B cell (primary cell): ENCODE measurements around the gene HDAC11. TPM values are rescaled to one million over a fixed set of nuclear protein-coding genes. Genes with fewer than 3 reads are reported as not detected.

Source experiments
- ATAC-seq: fragments of 200-7000 bp; cut with Tn5 transposase; one replicate; pipeline ENCODE4 v1.10.0; 2021; ENCODE audit warnings: low read depth, mild to moderate bottlenecking, moderate number of reproducible peaks, moderate library complexity
- CTCF ChIA-PET: fragments of 350-600 bp; sonication (Branson Sonifier 250); formaldehyde crosslinking; loops from one replicate; lab custom pipeline; 2021; ENCODE audit warnings: antibody characterized with exemption, inconsistent platforms; lab: Charles Lee
- POLR2A ChIA-PET: fragments of 350-600 bp; sonication (Branson Sonifier 250); formaldehyde crosslinking; loops from one replicate; lab custom pipeline; 2021; ENCODE audit warnings: antibody characterized with exemption; lab: Charles Lee
- DNase-seq: peaks from one replicate; pipeline ENCODE4 v3.0.0; 2013
- H2AFZ ChIP-seq: 2 replicates; pipeline ENCODE4 v1.6.1; 2012; ENCODE audit warnings: mild to moderate bottlenecking, low read depth, low read length; ENCODE audit not compliant: insufficient read depth, poor library complexity, severe bottlenecking
- H3K27ac ChIP-seq, 2 donors: 1 replicate in 1 of 2; 2 replicates in 1 of 2; pipeline ENCODE4 v1.5.1; 2012 to 2013; ENCODE audit warnings: low read length in 2 of 2, mild to moderate bottlenecking in 2 of 2, moderate library complexity in 1 of 2
- H3K27me3 ChIP-seq, 4 experiments: fragments of 200-600 bp in 1 of 4; sonication (generic) in 1 of 4; replicated peaks in 1 of 4; 1 replicate in 2 of 4; 2 replicates in 2 of 4; pipeline versions ENCODE4 v1.6.1 to v1.7.0; 2013 to 2016; ENCODE audit warnings: low read length in 3 of 4, mild to moderate bottlenecking in 2 of 4, mixed read lengths in 1 of 4, moderate library complexity in 1 of 4; ENCODE audit not compliant: insufficient read depth in 4 of 4, control insufficient read depth in 3 of 4; ENCODE audit errors: control extremely low read depth in 1 of 4
- H3K36me3 ChIP-seq, 2 experiments: replicated peaks in 1 of 2; 1 replicate in 1 of 2; 2 replicates in 1 of 2; pipeline versions ENCODE4 v1.6.1 to v1.7.1; 2013; ENCODE audit warnings: low read length in 1 of 2; ENCODE audit not compliant: insufficient read depth in 2 of 2, control insufficient read depth in 1 of 2; ENCODE audit errors: control extremely low read depth in 1 of 2, extremely low read depth in 1 of 2
- H3K4me1 ChIP-seq, 2 donors: fragments of 200-600 bp in 1 of 2; sonication (generic) in 1 of 2; 1 replicate in 1 of 2; 2 replicates in 1 of 2; pipeline versions ENCODE4 v1.5.1 to v1.6.1; 2013 to 2017; ENCODE audit warnings: low read length in 2 of 2; ENCODE audit not compliant: control insufficient read depth in 2 of 2, insufficient read depth in 2 of 2
- H3K4me2 ChIP-seq: replicated peaks from 2 replicates; pipeline ENCODE3; 2012; ENCODE audit warnings: mild to moderate bottlenecking, low read depth, low read length; ENCODE audit not compliant: poor library complexity, severe bottlenecking
- H3K4me3 ChIP-seq, 5 experiments: fragments of 200-600 bp in 1 of 5; sonication (generic) in 1 of 5; 1 replicate in 3 of 5; 2 replicates in 2 of 5; pipeline versions ENCODE4 v1.5.1 to v1.7.0; 2011 to 2016; ENCODE audit warnings: low read length in 4 of 5, mild to moderate bottlenecking in 4 of 5, low read depth in 2 of 5, control low read depth in 1 of 5, moderate library complexity in 1 of 5; ENCODE audit not compliant: insufficient read depth in 1 of 5; ENCODE audit errors: control extremely low read depth in 1 of 5, extremely low read depth in 1 of 5
- H3K79me2 ChIP-seq: fragments of 200-600 bp; sonication (generic); one replicate; pipeline ENCODE4 v1.6.0; 2016; ENCODE audit warnings: low read length; ENCODE audit not compliant: control insufficient read depth, insufficient read depth
- H3K9ac ChIP-seq: fragments of 200-600 bp; sonication (generic); 2 replicates; pipeline ENCODE4 v1.6.1; 2017; ENCODE audit warnings: mild to moderate bottlenecking, low read length, moderate library complexity
- H3K9me3 ChIP-seq, 3 donors: one replicate each; pipeline versions ENCODE4 v1.6.1 to v1.7.1; 2013; ENCODE audit warnings: low read length in 2 of 3; ENCODE audit not compliant: control insufficient read depth in 2 of 3, insufficient read depth in 1 of 3; ENCODE audit errors: control extremely low read depth in 1 of 3
- H4K20me1 ChIP-seq: 2 replicates; pipeline ENCODE4 v1.6.0; 2012; ENCODE audit warnings: mild to moderate bottlenecking, low read length; ENCODE audit not compliant: insufficient read depth, control insufficient read depth, poor library complexity, severe bottlenecking
- H3K27ac Mint-ChIP-seq: one replicate; pipeline ENCODE4 v1.8.0; 2021; ENCODE audit warnings: mixed read lengths
- H3K27me3 Mint-ChIP-seq: one replicate; pipeline ENCODE4 v1.8.0; 2021; ENCODE audit warnings: mixed read lengths
- H3K4me1 Mint-ChIP-seq: one replicate; pipeline ENCODE4 v1.8.0; 2021; ENCODE audit warnings: mixed read lengths
- H3K4me3 Mint-ChIP-seq: one replicate; pipeline ENCODE4 v1.8.0; 2021; ENCODE audit warnings: mixed read lengths
- H3K9me3 Mint-ChIP-seq: one replicate; pipeline ENCODE4 v1.8.0; 2022; ENCODE audit warnings: mixed read lengths; ENCODE audit not compliant: insufficient read depth
- EZH2 ChIP-seq: IDR thresholded peaks from 2 replicates; pipeline ENCODE4 v1.6.1; 2012; ENCODE audit warnings: borderline replicate concordance, low read depth, mild to moderate bottlenecking, moderate library complexity, low read length; ENCODE audit not compliant: insufficient read depth, poor library complexity, severe bottlenecking
- WGBS: methylation state at CpG from one replicate; pipeline ENCODE4 v1.1.5; 2013; ENCODE audit warnings: missing lambda C conversion rate; ENCODE audit not compliant: insufficient coverage; 5-methylcytosine and 5-hydroxymethylcytosine counted together
- intact Hi-C: fragments of 100-400 bp; cut with micrococcal nuclease; formaldehyde crosslinking; loops from one replicate; pipeline ENCODE4 v1.10.0; 2022
- polyA plus RNA-seq: library from polyadenylated mRNA; depleted of rRNA; stranded (reverse); fragments of >200 nt; gene quantifications from 2 replicates; pipeline ENCODE4 v1.2.3, GENCODE V29; 2012
- total RNA-seq, 2 donors: library from RNA; stranded (reverse); fragments of 120-200 nt in 1 of 2; gene quantifications; 1 replicate in 1 of 2; 2 replicates in 1 of 2; pipeline versions ENCODE4 v1.2.3 to v1.2.4, GENCODE V29; 2013 to 2022
- TF ChIP-seq, protein P1 (sequence below): fragments of 200-600 bp; IDR thresholded peaks from one replicate; pipeline ENCODE4 v1.8.0; 2022; ENCODE audit warnings: antibody characterized with exemption, mild to moderate bottlenecking

HDAC11 gene
- total and polyA plus RNA-seq, 2 donors (not counting 1 experiment from before 2014, with no cell fraction given): 0.76 to 5.5 TPM

DNA sequence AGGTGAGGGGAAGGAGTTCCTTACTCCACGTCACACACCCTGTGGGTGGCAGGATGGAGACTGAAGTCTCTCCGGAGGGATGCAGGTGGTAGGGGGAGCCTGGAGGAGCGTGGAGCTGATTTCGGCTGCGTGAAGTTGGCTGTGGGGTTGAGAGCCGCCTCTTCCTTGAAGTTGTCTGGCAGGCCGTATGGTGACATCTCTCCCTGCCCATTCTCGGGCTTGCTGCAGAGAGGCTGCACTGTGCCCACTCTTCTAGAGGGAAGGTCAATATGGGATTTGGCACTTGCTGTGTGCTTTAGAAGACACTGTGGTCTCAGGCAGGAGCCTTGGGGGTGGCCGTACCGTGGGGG is 55.4 kb downstream of the HDAC11 start:
- no peak overlapping the region for H3K27ac Mint-ChIP-seq
- ChIA-PET CTCF (no interaction called here), POLR2A (no interaction called here)
- intact Hi-C loops: no loop called here
- DNase-seq (no peak), ATAC-seq (no peak)
- WGBS: 88% methylated on average over 10 of the region's 10 CpGs
- peaks cover 29% of the 10 kb centered on the region for H3K27me3 Mint-ChIP-seq
- no peaks in the 10 kb centered on the region for H3K4me1 Mint-ChIP-seq
- no peak overlapping the region for H2AFZ ChIP-seq
- no peak overlapping the region for H3K4me3 ChIP-seq
- no peak overlapping the region for H3K9ac ChIP-seq
- H3K4me1 ChIP-seq: peaks cover 0 to 3% of the 10 kb centered on the region in 2 donors
- TF ChIP-seq, protein P1, sequence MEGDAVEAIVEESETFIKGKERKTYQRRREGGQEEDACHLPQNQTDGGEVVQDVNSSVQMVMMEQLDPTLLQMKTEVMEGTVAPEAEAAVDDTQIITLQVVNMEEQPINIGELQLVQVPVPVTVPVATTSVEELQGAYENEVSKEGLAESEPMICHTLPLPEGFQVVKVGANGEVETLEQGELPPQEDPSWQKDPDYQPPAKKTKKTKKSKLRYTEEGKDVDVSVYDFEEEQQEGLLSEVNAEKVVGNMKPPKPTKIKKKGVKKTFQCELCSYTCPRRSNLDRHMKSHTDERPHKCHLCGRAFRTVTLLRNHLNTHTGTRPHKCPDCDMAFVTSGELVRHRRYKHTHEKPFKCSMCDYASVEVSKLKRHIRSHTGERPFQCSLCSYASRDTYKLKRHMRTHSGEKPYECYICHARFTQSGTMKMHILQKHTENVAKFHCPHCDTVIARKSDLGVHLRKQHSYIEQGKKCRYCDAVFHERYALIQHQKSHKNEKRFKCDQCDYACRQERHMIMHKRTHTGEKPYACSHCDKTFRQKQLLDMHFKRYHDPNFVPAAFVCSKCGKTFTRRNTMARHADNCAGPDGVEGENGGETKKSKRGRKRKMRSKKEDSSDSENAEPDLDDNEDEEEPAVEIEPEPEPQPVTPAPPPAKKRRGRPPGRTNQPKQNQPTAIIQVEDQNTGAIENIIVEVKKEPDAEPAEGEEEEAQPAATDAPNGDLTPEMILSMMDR: no peak
- TF ChIP-seq EZH2: no peak
- no peaks in the 10 kb centered on the region for H3K79me2 ChIP-seq
- no peaks in the 10 kb centered on the region for H4K20me1 ChIP-seq
- H3K9me3 ChIP-seq: peaks cover 0 to 21% (median 2%) of the 10 kb centered on the region in 3 donors
- no peak overlapping the region for H3K4me3 Mint-ChIP-seq
- no peaks in the 10 kb centered on the region for H3K36me3 ChIP-seq
- H3K27ac ChIP-seq: no peak overlapping the region
- peaks cover 2% of the 10 kb centered on the region for H3K9me3 Mint-ChIP-seq
- H3K27me3 ChIP-seq: peaks cover 0 to 22% (median 0%) of the 10 kb centered on the region in 4 experiments
- H3K4me2 ChIP-seq: no peak overlapping the region

DNA sequence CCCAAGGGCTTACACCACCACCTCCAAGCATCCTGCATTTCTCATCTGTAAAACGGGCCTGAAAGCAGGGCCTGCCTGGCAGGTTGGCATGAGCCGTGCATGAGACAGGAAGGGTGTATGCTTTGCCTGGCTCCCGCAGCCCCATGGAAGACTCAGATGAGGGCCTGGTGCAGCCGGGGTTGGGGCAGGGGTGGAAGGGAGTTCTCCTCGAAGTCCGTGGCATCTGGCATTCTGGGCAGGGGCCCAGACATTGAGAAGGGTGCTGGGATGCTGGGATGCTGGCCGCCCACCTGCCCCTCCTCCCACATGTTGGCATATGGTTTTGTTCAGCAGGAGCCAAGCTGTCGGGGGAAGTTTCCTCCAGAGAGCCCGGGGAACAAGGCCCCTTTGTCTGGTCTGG is 55.8 kb downstream of the HDAC11 start:
- no peak for TF ChIP-seq EZH2
- TF ChIP-seq, protein P1: no peak
- no peaks in the 10 kb centered on the region for H4K20me1 ChIP-seq
- POLR2A ChIA-PET: no interaction called here
- no peak overlapping the region for H2AFZ ChIP-seq
- no peak overlapping the region for H3K27ac ChIP-seq
- H3K4me3 Mint-ChIP-seq: no peak overlapping the region
- peaks cover 0 to 3% of the 10 kb centered on the region in 2 donors for H3K4me1 ChIP-seq
- peaks cover 27% of the 10 kb centered on the region for H3K27me3 Mint-ChIP-seq
- intact Hi-C loops: no loop called here
- no peaks in the 10 kb centered on the region for H3K4me1 Mint-ChIP-seq
- peaks cover 0 to 22% (median 0%) of the 10 kb centered on the region in 4 experiments for H3K27me3 ChIP-seq
- no peak overlapping the region for H3K27ac Mint-ChIP-seq
- peaks cover 2% of the 10 kb centered on the region for H3K9me3 Mint-ChIP-seq
- WGBS: 91% methylated on average over 7 of the region's 9 CpGs
- DNase-seq (no peak), ATAC-seq (no peak)
- CTCF ChIA-PET: no interaction called here
- no peaks in the 10 kb centered on the region for H3K79me2 ChIP-seq
- no peak overlapping the region for H3K4me3 ChIP-seq
- peaks cover 0 to 23% (median 2%) of the 10 kb centered on the region in 3 donors for H3K9me3 ChIP-seq
- no peaks in the 10 kb centered on the region for H3K36me3 ChIP-seq
- H3K4me2 ChIP-seq: no peak overlapping the region
- no peak overlapping the region for H3K9ac ChIP-seq
